Activated CD8-positive, alpha-beta memory T cell treated with anti-CD3 and anti-CD28 coated beads for 36 hours (primary cell): ENCODE measurements around the gene SSBP2. TPM values are rescaled to one million over a fixed set of nuclear protein-coding genes. Genes with fewer than 3 reads are reported as not detected.
"Not testable (repeated sequence)": the region's sequence is repeated elsewhere in the genome, so short reads cannot be mapped to it uniquely, and the experiment has no call there.

Experiments used
- CTCF ChIA-PET: fragments of 350-600 bp; sonication (Branson Sonifier 250); formaldehyde crosslinking; loops from one replicate; lab custom pipeline; 2021; ENCODE audit warnings: antibody characterized with exemption; lab: Charles Lee
- POLR2A ChIA-PET: fragments of 350-600 bp; sonication (Branson Sonifier 250); formaldehyde crosslinking; loops from one replicate; lab custom pipeline; 2021; ENCODE audit warnings: antibody characterized with exemption; lab: Charles Lee
- total RNA-seq, 2 experiments: library from RNA; stranded (reverse); gene quantifications; one replicate each; pipeline ENCODE4 v1.2.3, GENCODE V29; 2021

SSBP2 gene
- total RNA-seq, 2 experiments from 2014 or later, result 7.0 to 9.7 TPM

- ChIA-PET POLR2A (no interaction called here), CTCF (no interaction called here)
Observed at GRCh38 chr5:81517462-81517861, 233.4 kb downstream of the SSBP2 start.

- ChIA-PET CTCF (no interaction called here), POLR2A (no interaction called here)
Observed at GRCh38 chr5:81516091-81516490, 234.8 kb downstream of the SSBP2 start.

GRCh38 chr5:81513982-81514381, 236.9 kb downstream of the SSBP2 start:
- CTCF ChIA-PET, result no interaction called here
- POLR2A ChIA-PET, result no interaction called here

GRCh38 chr5:81513473-81513872, 237.4 kb downstream of the SSBP2 start:
- POLR2A ChIA-PET, result no interaction called here
- CTCF ChIA-PET, result no interaction called here

- ChIA-PET CTCF (no interaction called here), POLR2A (no interaction called here)
Observed at GRCh38 chr5:81506900-81507588, 243.9 kb downstream of the SSBP2 start.

- POLR2A ChIA-PET, result no interaction called here
Observed at GRCh38 chr5:81506378-81506777, 244.5 kb downstream of the SSBP2 start.

GRCh38 chr5:81505672-81506071, 245.2 kb downstream of the SSBP2 start:
- ChIA-PET CTCF (no interaction called here), POLR2A (no interaction called here)

More at GRCh38 chr5:81506378-81506777, 244.5 kb downstream of the SSBP2 start:
- CTCF ChIA-PET, result no interaction called here

GRCh38 chr5:81503602-81504001, 247.3 kb downstream of the SSBP2 start:
- POLR2A ChIA-PET, CTCF ChIA-PET: not testable (repeated sequence)

GRCh38 chr5:81495286-81495685, 255.6 kb downstream of the SSBP2 start:
- ChIA-PET POLR2A (no interaction called here), CTCF (no interaction called here)

- POLR2A ChIA-PET, result no interaction called here
- CTCF ChIA-PET, result no interaction called here
Observed at GRCh38 chr5:81488862-81489261, 262.0 kb downstream of the SSBP2 start.

- POLR2A ChIA-PET, result no interaction called here
- CTCF ChIA-PET, result no interaction called here
Observed at GRCh38 chr5:81486711-81487110, 264.2 kb downstream of the SSBP2 start.

- ChIA-PET CTCF (no interaction called here), POLR2A (no interaction called here)
Observed at GRCh38 chr5:81482595-81482994, 268.3 kb downstream of the SSBP2 start.

- CTCF ChIA-PET, POLR2A ChIA-PET: not testable (repeated sequence)
Observed at GRCh38 chr5:81473395-81473794, 277.5 kb downstream of the SSBP2 start.

- ChIA-PET POLR2A (no interaction called here), CTCF (no interaction called here)
Observed at GRCh38 chr5:81469676-81470075, 281.2 kb downstream of the SSBP2 start.

GRCh38 chr5:81450940-81451339, 300.0 kb downstream of the SSBP2 start:
- ChIA-PET CTCF (no interaction called here), POLR2A (no interaction called here)

GRCh38 chr5:81435023-81435422, 315.9 kb downstream of the SSBP2 start:
- POLR2A ChIA-PET, result no interaction called here
- CTCF ChIA-PET, result no interaction called here

GRCh38 chr5:81429985-81430384, 320.9 kb downstream of the SSBP2 start:
- ChIA-PET POLR2A (no interaction called here), CTCF (no interaction called here)

- ChIA-PET POLR2A (no interaction called here), CTCF (no interaction called here)
Observed at GRCh38 chr5:81429363-81429762, 321.5 kb downstream of the SSBP2 start.

GRCh38 chr5:81428861-81429260, 322.0 kb downstream of the SSBP2 start:
- ChIA-PET CTCF (no interaction called here), POLR2A (no interaction called here)

GRCh38 chr5:81428446-81428845, 322.5 kb downstream of the SSBP2 start:
- CTCF ChIA-PET, result no interaction called here
- POLR2A ChIA-PET, result no interaction called here

- POLR2A ChIA-PET, result no interaction called here
- CTCF ChIA-PET, result no interaction called here
Observed at GRCh38 chr5:81427566-81427965, 323.3 kb downstream of the SSBP2 start.
